Loucy (cell line): ENCODE data around the gene KRTAP12-4.
"Not testable (repeated sequence)": the region's sequence is repeated elsewhere in the genome, so short reads cannot be mapped to it uniquely, and the experiment has no call there.

Experiments
- H2AFZ ChIP-seq: fragments of 200-600 bp; sonication (generic); 2 replicates; pipeline ENCODE4 v1.6.0; 2016; ENCODE audit warnings: antibody characterized with exemption, mild to moderate bottlenecking, low read length, moderate library complexity
- H3F3A ChIP-seq: fragments of 200-600 bp; 2 replicates; pipeline ENCODE4 v1.6.0; 2016; ENCODE audit warnings: antibody characterized with exemption, low read depth, mild to moderate bottlenecking
- H3K27me3 ChIP-seq: fragments of 200-600 bp; sonication (generic); 2 replicates; pipeline ENCODE4 v1.6.1; 2014; ENCODE audit warnings: low read length, mild to moderate bottlenecking; ENCODE audit not compliant: insufficient read depth, poor library complexity, severe bottlenecking
- H3K36me3 ChIP-seq: fragments of 200-600 bp; sonication (generic); 2 replicates; pipeline ENCODE4 v1.6.1; 2016; ENCODE audit warnings: low read length; ENCODE audit not compliant: insufficient read depth
- H3K4me1 ChIP-seq: fragments of 200-600 bp; sonication (generic); 2 replicates; pipeline ENCODE4 v1.5.1; 2014; ENCODE audit warnings: low read length, mild to moderate bottlenecking; ENCODE audit not compliant: insufficient read depth, poor library complexity, severe bottlenecking
- H3K4me2 ChIP-seq: fragments of 200-600 bp; sonication (generic); 2 replicates; pipeline ENCODE4 v1.6.0; 2014; ENCODE audit warnings: antibody characterized with exemption, low read length, low read depth, mild to moderate bottlenecking; ENCODE audit not compliant: poor library complexity, severe bottlenecking
- H3K4me3 ChIP-seq: fragments of 200-600 bp; sonication (generic); 2 replicates; pipeline ENCODE4 v1.5.1; 2014; ENCODE audit warnings: low read length, mild to moderate bottlenecking, mixed read lengths; ENCODE audit not compliant: poor library complexity, severe bottlenecking
- H3K79me2 ChIP-seq: fragments of 200-600 bp; sonication (generic); 2 replicates; pipeline ENCODE4 v1.6.1; 2014; ENCODE audit warnings: low read length; ENCODE audit not compliant: insufficient read depth
- H3K9ac ChIP-seq: fragments of 200-600 bp; sonication (generic); 2 replicates; pipeline ENCODE4 v1.6.0; 2014; ENCODE audit warnings: mild to moderate bottlenecking, low read depth, low read length, moderate library complexity; ENCODE audit not compliant: poor library complexity, severe bottlenecking
- H3K9me2 ChIP-seq: fragments of 200-600 bp; sonication (generic); replicated peaks from 2 replicates; pipeline ENCODE4 v1.6.1; 2016; ENCODE audit warnings: low read depth, low read length, mixed read lengths
- H3K9me3 ChIP-seq: fragments of 200-600 bp; sonication (generic); 2 replicates; pipeline ENCODE4 v1.6.1; 2014; ENCODE audit warnings: mild to moderate bottlenecking, antibody characterized with exemption, low read length, low read depth; ENCODE audit not compliant: insufficient read depth
- H4K20me1 ChIP-seq: fragments of 200-600 bp; sonication (generic); 2 replicates; pipeline ENCODE4 v1.6.0; 2014; ENCODE audit warnings: antibody characterized with exemption, low read length, mild to moderate bottlenecking; ENCODE audit not compliant: insufficient read depth, poor library complexity, severe bottlenecking
- EZH2phosphoT487 ChIP-seq: fragments of 200-600 bp; IDR thresholded peaks from 2 replicates; pipeline ENCODE4 v1.6.1; 2018; ENCODE audit warnings: antibody characterized with exemption, mild to moderate bottlenecking, moderate library complexity, borderline replicate concordance
- TF ChIP-seq, protein P1 (sequence below): fragments of 200-600 bp; sonication (generic); conservative IDR thresholded peaks from 2 replicates; pipeline ENCODE4 v1.5.1; 2014; ENCODE audit warnings: mild to moderate bottlenecking, antibody characterized with exemption, low read length

Gene KRTAP12-4

DNA sequence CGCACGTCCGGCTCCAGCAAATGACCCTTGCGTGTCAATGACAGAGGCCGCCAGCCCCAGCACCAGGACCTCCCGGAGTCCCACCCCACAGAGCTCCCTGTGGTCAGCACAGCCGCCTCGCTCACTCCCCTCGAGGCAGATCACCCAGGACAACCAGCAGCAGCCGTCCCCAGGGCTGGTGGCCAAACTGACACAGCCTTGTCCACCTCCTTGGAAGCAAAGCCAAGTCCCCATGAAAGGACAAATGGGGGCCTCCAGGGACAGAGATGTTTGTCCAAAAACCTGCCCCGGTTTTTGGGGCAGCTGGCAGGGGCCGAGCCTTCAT is 15.2 kb downstream of the KRTAP12-4 start:
- H3K9me3 ChIP-seq = peaks cover 10% of the 10 kb centered on the region; the same call in 1 of the 2 replicates

DNA sequence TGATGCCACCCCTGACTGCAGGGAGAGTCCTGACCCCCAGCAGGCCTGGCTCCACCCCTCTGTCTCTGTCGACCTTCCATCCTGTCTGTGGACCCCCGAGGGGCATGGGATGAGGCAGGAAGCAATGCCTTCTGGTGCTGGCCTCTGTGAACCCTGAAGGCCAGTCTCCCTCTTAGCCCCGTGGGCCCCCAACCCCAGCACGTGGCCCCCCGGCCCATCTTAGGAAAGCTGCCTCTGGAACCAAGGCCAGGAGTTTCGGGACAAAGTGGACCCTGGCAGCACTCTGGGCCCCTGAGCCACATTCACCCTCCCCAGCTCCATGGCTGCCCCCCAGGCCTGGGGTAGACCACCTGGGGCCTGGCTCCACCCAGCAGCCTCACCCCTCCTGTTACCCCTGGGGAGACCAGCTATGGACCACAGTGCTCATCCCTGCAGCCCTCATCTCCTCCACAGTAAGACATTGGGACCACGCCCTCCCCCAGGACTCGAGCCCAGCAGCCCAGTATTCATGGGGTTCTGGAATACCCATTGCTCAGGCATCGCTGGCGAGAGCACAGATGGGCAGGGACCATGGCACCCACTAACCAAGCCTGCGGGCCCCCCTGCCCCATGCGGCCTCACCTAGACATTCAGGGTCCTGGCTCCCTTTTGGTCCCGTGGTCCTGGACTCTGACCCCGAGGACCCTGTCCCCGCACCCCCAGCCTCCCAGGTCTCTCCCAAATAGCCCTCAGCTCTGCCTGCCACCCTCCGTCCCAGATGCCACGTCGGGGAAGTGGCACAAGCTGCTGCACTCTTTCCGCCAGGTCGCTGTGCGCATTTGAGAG is 15.7 kb downstream of the KRTAP12-4 start:
- H3K36me3 ChIP-seq, H2AFZ ChIP-seq, H3K4me3 ChIP-seq, H3K79me2 ChIP-seq, H3F3A ChIP-seq, H3K27me3 ChIP-seq, H3K4me1 ChIP-seq, H4K20me1 ChIP-seq, H3K4me2 ChIP-seq, H3K9ac ChIP-seq, H3K9me2 ChIP-seq, H3K9me3 ChIP-seq: not testable (repeated sequence)

More for the DNA sequence above, 15.2 kb downstream of the KRTAP12-4 start:
- Histone ChIP-seq H3K36me3 (no peaks in the 10 kb centered on the region), H3K4me2 (no peak overlapping the region), H3K9me2 (no peaks in the 10 kb centered on the region), H3K27me3 (no peaks in the 10 kb centered on the region), H3F3A (no peaks in the 10 kb centered on the region), H3K79me2 (no peaks in the 10 kb centered on the region), H2AFZ (no peak overlapping the region), H3K9ac (no peak overlapping the region), H3K4me3 (no peak overlapping the region), H3K4me1 (no peaks in the 10 kb centered on the region), H4K20me1 (no peaks in the 10 kb centered on the region)
- TF ChIP-seq EZH2phosphoT487 = no peak
- TF ChIP-seq, protein P1, sequence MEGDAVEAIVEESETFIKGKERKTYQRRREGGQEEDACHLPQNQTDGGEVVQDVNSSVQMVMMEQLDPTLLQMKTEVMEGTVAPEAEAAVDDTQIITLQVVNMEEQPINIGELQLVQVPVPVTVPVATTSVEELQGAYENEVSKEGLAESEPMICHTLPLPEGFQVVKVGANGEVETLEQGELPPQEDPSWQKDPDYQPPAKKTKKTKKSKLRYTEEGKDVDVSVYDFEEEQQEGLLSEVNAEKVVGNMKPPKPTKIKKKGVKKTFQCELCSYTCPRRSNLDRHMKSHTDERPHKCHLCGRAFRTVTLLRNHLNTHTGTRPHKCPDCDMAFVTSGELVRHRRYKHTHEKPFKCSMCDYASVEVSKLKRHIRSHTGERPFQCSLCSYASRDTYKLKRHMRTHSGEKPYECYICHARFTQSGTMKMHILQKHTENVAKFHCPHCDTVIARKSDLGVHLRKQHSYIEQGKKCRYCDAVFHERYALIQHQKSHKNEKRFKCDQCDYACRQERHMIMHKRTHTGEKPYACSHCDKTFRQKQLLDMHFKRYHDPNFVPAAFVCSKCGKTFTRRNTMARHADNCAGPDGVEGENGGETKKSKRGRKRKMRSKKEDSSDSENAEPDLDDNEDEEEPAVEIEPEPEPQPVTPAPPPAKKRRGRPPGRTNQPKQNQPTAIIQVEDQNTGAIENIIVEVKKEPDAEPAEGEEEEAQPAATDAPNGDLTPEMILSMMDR = no peak

DNA sequence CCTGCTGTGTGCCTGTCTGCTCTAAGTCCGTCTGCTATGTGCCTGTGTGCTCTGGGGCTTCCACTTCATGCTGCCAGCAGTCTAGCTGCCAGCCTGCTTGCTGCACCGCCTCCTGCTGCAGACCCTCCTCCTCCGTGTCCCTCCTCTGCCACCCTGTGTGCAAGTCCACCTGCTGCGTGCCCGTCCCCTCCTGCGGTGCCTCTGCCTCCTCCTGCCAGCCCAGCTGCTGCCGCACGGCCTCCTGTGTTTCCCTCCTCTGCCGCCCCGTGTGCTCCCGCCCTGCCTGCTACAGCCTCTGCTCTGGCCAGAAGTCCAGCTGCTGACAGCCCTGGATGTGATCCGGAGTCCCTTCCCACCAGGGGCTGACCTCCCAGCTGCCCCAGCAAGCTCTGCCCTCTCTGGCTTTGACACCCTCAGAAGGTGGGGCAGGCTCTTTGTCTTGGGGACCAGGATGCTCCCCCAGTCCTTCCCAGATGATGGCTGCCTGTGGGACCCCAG is 16.6 kb downstream of the KRTAP12-4 start:
- not testable (repeated sequence) for H2AFZ ChIP-seq, H3K4me2 ChIP-seq, H3K9me3 ChIP-seq, H3K27me3 ChIP-seq, H4K20me1 ChIP-seq, H3K79me2 ChIP-seq, H3K9me2 ChIP-seq, H3F3A ChIP-seq, H3K4me1 ChIP-seq, H3K9ac ChIP-seq, H3K4me3 ChIP-seq, H3K36me3 ChIP-seq

DNA sequence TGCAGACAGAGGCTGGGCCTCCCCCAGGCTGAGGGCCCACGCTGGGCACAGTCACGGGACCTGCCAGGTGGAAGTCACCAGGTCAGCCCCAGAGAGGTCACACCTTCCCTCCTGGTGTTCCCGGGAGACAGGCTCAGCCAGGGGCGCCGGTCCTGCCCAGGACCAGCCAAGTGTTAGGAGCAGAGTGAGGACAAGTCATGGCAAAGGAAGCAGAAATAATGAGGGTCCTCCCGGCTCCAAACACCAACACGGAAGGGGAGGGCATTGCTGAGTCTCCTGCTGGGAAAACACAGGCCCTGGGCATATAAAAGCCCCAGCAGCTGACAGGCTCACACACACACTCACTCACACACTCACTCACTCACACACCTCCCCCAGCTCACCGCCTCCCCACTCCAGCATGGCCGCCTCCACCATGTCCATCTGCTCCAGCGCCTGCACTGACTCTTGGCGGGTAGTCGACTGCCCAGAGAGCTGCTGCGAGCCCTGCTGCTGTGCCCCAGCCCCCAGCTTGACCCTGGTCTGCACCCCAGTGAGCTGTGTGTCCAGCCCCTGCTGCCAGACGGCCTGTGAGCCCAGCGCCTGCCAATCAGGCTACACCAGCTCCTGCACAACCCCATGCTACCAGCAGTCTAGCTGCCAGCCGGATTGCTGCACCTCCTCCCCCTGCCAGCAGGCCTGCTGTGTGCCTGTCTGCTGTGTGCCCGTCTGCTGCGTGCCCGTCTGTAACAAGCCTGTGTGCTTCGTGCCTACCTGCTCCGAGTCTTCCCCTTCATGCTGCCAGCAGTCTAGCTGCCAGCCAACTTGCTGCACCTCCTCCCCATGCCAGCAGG is 17.2 kb downstream of the KRTAP12-4 start, which contains the start of gene KRTAP10-10:
Gene KRTAP10-10 (plus strand): TSS at position 339 of the 833 bp plus-strand sequence. CDS start 62 bp downstream, at position 401.
- H3K27me3 ChIP-seq = no peaks in the 10 kb centered on the region
- no peak within 1 kb of the TSS for H2AFZ ChIP-seq
- H3K79me2 ChIP-seq = no peaks in the 10 kb centered on the region
- H3K4me3 ChIP-seq = no peak within 1 kb of the TSS
- no peaks in the 10 kb centered on the region for H3K9me2 ChIP-seq
- H3K36me3 ChIP-seq = no peaks in the 10 kb centered on the region
- no peaks in the 10 kb centered on the region for H4K20me1 ChIP-seq
- peaks cover 6% of the 10 kb centered on the region; the same call in 1 of the 2 replicates for H3K9me3 ChIP-seq
- no peaks in the 10 kb centered on the region for H3K4me1 ChIP-seq
- TF ChIP-seq, protein P1 = no peak
- no peak for TF ChIP-seq EZH2phosphoT487
- H3F3A ChIP-seq = no peaks in the 10 kb centered on the region
- no peak within 1 kb of the TSS for H3K4me2 ChIP-seq
- H3K9ac ChIP-seq = no peak within 1 kb of the TSS
